GM04504 (cell line): ENCODE data around the gene C5orf63.
"Not testable (repeated sequence)": the region's sequence is repeated elsewhere in the genome, so short reads cannot be mapped to it uniquely, and the experiment has no call there.

Source experiments
- DNase-seq: peaks from one replicate; pipeline ENCODE4 v3.0.0-alpha.2; 2012; ENCODE audit warnings: low read depth

C5orf63 gene

GRCh38 chr5:127031147-127031862 is 42.0 kb downstream of the C5orf63 start:
- no peak for DNase-seq

GRCh38 chr5:127030259-127031146 is 42.8 kb downstream of the C5orf63 start, which contains the start of gene MARCHF3:
TSS of gene MARCHF3 (minus strand) at chr5:127030558. CDS start at chr5:126918171, 112,387 bp downstream.
- peak; percentile 92 for DNase-seq

- no peak for DNase-seq
Observed at GRCh38 chr5:127029581-127030258, 43.6 kb downstream of the C5orf63 start.

GRCh38 chr5:127028822-127029457 is 44.4 kb downstream of the C5orf63 start:
- no peak for DNase-seq

- DNase-seq, result no peak
Observed at GRCh38 chr5:127027539-127027938, 45.8 kb downstream of the C5orf63 start.

- DNase-seq, result no peak
Observed at GRCh38 chr5:127026166-127026565, 47.1 kb downstream of the C5orf63 start.

GRCh38 chr5:127025467-127025866 is 47.8 kb downstream of the C5orf63 start:
- DNase-seq, result no peak

GRCh38 chr5:127024821-127025220 is 48.5 kb downstream of the C5orf63 start:
- no peak for DNase-seq

GRCh38 chr5:127023552-127024191 is 49.6 kb downstream of the C5orf63 start:
- DNase-seq, result not testable (repeated sequence)

- DNase-seq, result no peak
Observed at GRCh38 chr5:127022846-127023245, 50.5 kb downstream of the C5orf63 start.

GRCh38 chr5:127019928-127020327 is 53.4 kb downstream of the C5orf63 start:
- no peak for DNase-seq

GRCh38 chr5:127016722-127017121 is 56.6 kb downstream of the C5orf63 start:
- DNase-seq, result not testable (repeated sequence)

- DNase-seq, result no peak
Observed at GRCh38 chr5:127015716-127016115, 57.6 kb downstream of the C5orf63 start.

GRCh38 chr5:127014573-127014972 is 58.7 kb downstream of the C5orf63 start:
- no peak for DNase-seq

- DNase-seq, result no peak
Observed at GRCh38 chr5:127013407-127013806, 59.9 kb downstream of the C5orf63 start.

- peak; percentile 50 for DNase-seq
Observed at GRCh38 chr5:127012916-127013315, 60.4 kb downstream of the C5orf63 start.

GRCh38 chr5:127011961-127012644 is 61.2 kb downstream of the C5orf63 start:
- DNase-seq, result no peak

- peak; percentile 82 for DNase-seq
Observed at GRCh38 chr5:127011153-127011552, 62.1 kb downstream of the C5orf63 start.

- no peak for DNase-seq
Observed at GRCh38 chr5:127010362-127010761, 62.9 kb downstream of the C5orf63 start.

- no peak for DNase-seq
Observed at GRCh38 chr5:127009784-127010183, 63.5 kb downstream of the C5orf63 start.
